K562 (cell line): ENCODE results near the gene LIN9. TPM values are rescaled to one million over a fixed set of nuclear protein-coding genes. Genes with fewer than 3 reads are reported as not detected.

ENCODE experiments used
- ATAC-seq: fragments of 200-7000 bp; cut with Tn5 transposase; 3 replicates; pipeline ENCODE4 v1.9.1; 2020; ENCODE audit warnings: moderate library complexity
- BruUV-seq: library from RNA; stranded (reverse); fragments of 400-500 nt; replicated peaks from 2 replicates; lab custom pipeline; 2021; lab: Mats Ljungman, UMichigan
- CTCF ChIA-PET: fragments of 300-600 bp; formaldehyde crosslinking; extraction: SDS; loops from one replicate; lab custom pipeline; 2021; ENCODE audit warnings: low intra/inter-chr PET ratio; lab: Yijun Ruan, JAX
- POLR2A ChIA-PET: fragments of 300-600, 350-650 bp; sonication (Branson Sonifier 250); formaldehyde crosslinking; extraction: SDS; loops from one replicate; lab custom pipeline; 2021; ENCODE audit warnings: antibody characterized with exemption, inconsistent platforms; lab: Yijun Ruan, JAX
- DNase-seq, 4 experiments: peaks; one replicate each; pipeline versions ENCODE4 v3.0.0 to v3.0.0-alpha.2; 2011 to 2018; ENCODE audit warnings: low spot score in 3 of 4, mixed read lengths in 3 of 4; ENCODE audit errors: extremely low read depth in 1 of 4
- FAIRE-seq: peaks from 2 replicates; lab custom pipeline; 2011; peaks lifted over from hg19 to GRCh38; lab: Jason Lieb, UNC
- H2AFZ ChIP-seq: 2 replicates; pipeline ENCODE4 v1.6.0; 2011; ENCODE audit warnings: low read depth, low read length, control low read depth, inconsistent platforms
- H3K27ac ChIP-seq: fragments of 200-600 bp; 3 replicates; pipeline ENCODE4 v1.8.0; 2011; ENCODE audit warnings: low read depth, mild to moderate bottlenecking, control low read depth, inconsistent platforms, low read length, moderate library complexity, mixed read lengths; ENCODE audit errors: extremely low read depth
- H3K27me3 ChIP-seq, 2 experiments: fragments of 300-600 bp in 1 of 2; 2 replicates in 1 of 2; 3 replicates in 1 of 2; pipeline versions ENCODE4 v1.6.0 to v1.8.0; 2011; ENCODE audit warnings: inconsistent platforms in 2 of 2, low read length in 2 of 2, mild to moderate bottlenecking in 1 of 2, mixed read lengths in 1 of 2, moderate library complexity in 1 of 2; ENCODE audit not compliant: control insufficient read depth in 2 of 2, insufficient read depth in 2 of 2
- H3K36me3 ChIP-seq: fragments of 300-600 bp; 3 replicates; pipeline ENCODE4 v1.8.0; 2011; ENCODE audit warnings: mild to moderate bottlenecking, low read length, inconsistent platforms; ENCODE audit not compliant: control insufficient read depth, insufficient read depth
- H3K4me1 ChIP-seq, 2 experiments: fragments of 200-600 bp in 1 of 2; replicated peaks in 1 of 2; 2 replicates in 1 of 2; 3 replicates in 1 of 2; pipeline versions ENCODE4 v1.5.1 to v1.8.0; 2011; ENCODE audit warnings: inconsistent platforms in 2 of 2, low read length in 2 of 2, mild to moderate bottlenecking in 1 of 2, mixed read lengths in 1 of 2, moderate library complexity in 1 of 2; ENCODE audit not compliant: control insufficient read depth in 2 of 2, insufficient read depth in 2 of 2
- H3K4me2 ChIP-seq: 2 replicates; pipeline ENCODE4 v1.6.1; 2011; ENCODE audit warnings: low read length, control low read depth, inconsistent platforms, mixed read lengths; ENCODE audit not compliant: insufficient read depth
- H3K4me3 ChIP-seq: fragments of 200-600 bp; sonication (generic), shearing (Covaris generic); 2 replicates; pipeline ENCODE4 v1.5.1; 2016; ENCODE audit warnings: control low read depth, inconsistent platforms
- H3K79me2 ChIP-seq: fragments of 200-600 bp; 3 replicates; pipeline ENCODE4 v1.8.0; 2011; ENCODE audit warnings: low read length, inconsistent platforms; ENCODE audit not compliant: control insufficient read depth, insufficient read depth
- H3K9ac ChIP-seq, 2 experiments: 2 replicates each; pipeline versions ENCODE4 v1.6.0 to v1.6.1; 2011; ENCODE audit warnings: low read depth in 2 of 2, low read length in 2 of 2, control low read depth in 1 of 2, inconsistent platforms in 1 of 2, mild to moderate bottlenecking in 1 of 2, mixed read lengths in 1 of 2; ENCODE audit not compliant: insufficient read depth in 1 of 2
- H3K9me1 ChIP-seq: one replicate; pipeline ENCODE4 v1.6.0; 2011; ENCODE audit warnings: inconsistent platforms, mild to moderate bottlenecking, low read length, moderate library complexity; ENCODE audit not compliant: control insufficient read depth, insufficient read depth
- H3K9me3 ChIP-seq: replicated peaks from 2 replicates; pipeline ENCODE4 v1.5.1; 2011; ENCODE audit warnings: low read depth, low read length, inconsistent platforms; ENCODE audit not compliant: control insufficient read depth, insufficient read depth
- H4K20me1 ChIP-seq: replicated peaks from 2 replicates; pipeline ENCODE4 v1.6.1; 2011; ENCODE audit warnings: low read length, inconsistent platforms, mixed read lengths; ENCODE audit not compliant: control insufficient read depth, insufficient read depth
- ARHGAP35 ChIP-seq: fragments of 450-650 bp; IDR thresholded peaks from 2 replicates; pipeline ENCODE4 v1.6.1; 2018; ENCODE audit not compliant: partially characterized antibody
- ESRRA ChIP-seq: fragments of 450-650 bp; IDR thresholded peaks from 2 replicates; pipeline ENCODE4 v1.6.1; 2014; ENCODE audit warnings: low read depth, mild to moderate bottlenecking, moderate library complexity, borderline replicate concordance
- FOXK2 ChIP-seq, 2 experiments: fragments of 450-650 bp; IDR thresholded peaks in 1 of 2; conservative IDR thresholded peaks in 1 of 2; 2 replicates each; pipeline ENCODE4 v1.6.1; 2016; ENCODE audit warnings: low read depth in 2 of 2, mild to moderate bottlenecking in 1 of 2
- KLF10 ChIP-seq: fragments of 250-450 bp; sonication (Bioruptor Pico); IDR thresholded peaks from 2 replicates; pipeline ENCODE4 v1.6.1; 2021; ENCODE audit warnings: matching md5 sums
- LCOR ChIP-seq: sonication (generic); formaldehyde crosslinking; IDR thresholded peaks from 2 replicates; pipeline ENCODE4 v1.8.0; 2022; ENCODE audit warnings: mild to moderate bottlenecking, missing genetic modification reagents
- MTF1 ChIP-seq: fragments of 250-450 bp; sonication (Bioruptor Pico); IDR thresholded peaks from 2 replicates; pipeline ENCODE4 v1.9.0; 2021; ENCODE audit warnings: moderate library complexity, mild to moderate bottlenecking, inconsistent platforms, borderline replicate concordance
- ZC3H4 ChIP-seq: sonication (generic); formaldehyde crosslinking; IDR thresholded peaks from 2 replicates; pipeline ENCODE4 v1.9.0; 2021; ENCODE audit warnings: missing genetic modification reagents, borderline replicate concordance
- ZNF644 ChIP-seq: fragments of 200-800 bp; sonication (Bioruptor generic); IDR thresholded peaks from 2 replicates; pipeline ENCODE4 v1.6.1; 2016; ENCODE audit warnings: low read depth, missing genetic modification characterization, missing compliant biosample characterization
- ZNF707 ChIP-seq: fragments of 250-450 bp; sonication (Bioruptor Pico); conservative IDR thresholded peaks from 2 replicates; pipeline ENCODE4 v1.8.0; 2022; ENCODE audit warnings: inconsistent platforms, mild to moderate bottlenecking, moderate library complexity
- WGBS: fragments of 100-300 bp; shearing (Covaris generic); methylation state at CpG from one replicate; pipeline ENCODE4 v1.1.6; 2016; ENCODE audit warnings: low coverage, mixed read lengths; ENCODE audit not compliant: insufficient coverage; ENCODE audit errors: missing lambda C conversion rate; 5-methylcytosine and 5-hydroxymethylcytosine counted together
- in situ Hi-C: fragments of 300-500 bp; cut with MboI; formaldehyde crosslinking; loops from 4 replicates; pipeline ENCODE4 v1.15.0; 2018; ENCODE audit warnings: inconsistent platforms, mixed read lengths
- intact Hi-C: fragments of 100-400 bp; cut with micrococcal nuclease; formaldehyde crosslinking; loops from 2 replicates; pipeline ENCODE4 v1.14.2; 2022
- polyA plus RNA-seq, 8 experiments: library from polyadenylated mRNA; depleted of rRNA in 4 of 8; stranded (reverse) in 5 of 8; unstranded in 3 of 8; fragments of >200 nt; fragmentation: Nextera tagmentation in 2 of 8; fragmentation: Illumina TruSeq in 1 of 8; extraction: Ambion mirVana in 2 of 8; extraction: Trizol in 1 of 8; gene quantifications; 2 replicates each; pipeline versions ENCODE4 v1.2.1 to v1.2.3, GENCODE V29; 2011 to 2014; ENCODE audit warnings: inconsistent platforms in 1 of 8, missing spikeins in 1 of 8
- total RNA-seq, 7 experiments: library from RNA; depleted of rRNA in 6 of 7; stranded (reverse); fragments of >200 nt in 6 of 7; fragmentation: Illumina TruSeq in 2 of 7; extraction: Trizol in 2 of 7; gene quantifications; 2 replicates each; pipeline versions ENCODE4 v1.2.1 to v1.2.3, GENCODE V29; 2011 to 2021; ENCODE audit warnings: low replicate concordance in 1 of 7
- TF ChIP-seq, protein P1 (sequence below): fragments of 250-450 bp; sonication (Bioruptor Pico); IDR thresholded peaks from 2 replicates; pipeline ENCODE4 v1.8.0; 2022; ENCODE audit warnings: inconsistent platforms, mild to moderate bottlenecking, moderate library complexity, borderline replicate concordance
- TF ChIP-seq, protein P2 (sequence below): fragments of 250-450 bp; sonication (Bioruptor Pico); IDR thresholded peaks from 2 replicates; pipeline ENCODE4 v1.8.0; 2021; ENCODE audit warnings: moderate library complexity, mild to moderate bottlenecking, inconsistent platforms

LIN9 gene
- total and polyA plus RNA-seq, 9 of the 15 experiments (the other 6 are each of a cell fraction or from before 2014, with no cell fraction given): 18.8 to 33.0 (median 25.5) TPM

DNA sequence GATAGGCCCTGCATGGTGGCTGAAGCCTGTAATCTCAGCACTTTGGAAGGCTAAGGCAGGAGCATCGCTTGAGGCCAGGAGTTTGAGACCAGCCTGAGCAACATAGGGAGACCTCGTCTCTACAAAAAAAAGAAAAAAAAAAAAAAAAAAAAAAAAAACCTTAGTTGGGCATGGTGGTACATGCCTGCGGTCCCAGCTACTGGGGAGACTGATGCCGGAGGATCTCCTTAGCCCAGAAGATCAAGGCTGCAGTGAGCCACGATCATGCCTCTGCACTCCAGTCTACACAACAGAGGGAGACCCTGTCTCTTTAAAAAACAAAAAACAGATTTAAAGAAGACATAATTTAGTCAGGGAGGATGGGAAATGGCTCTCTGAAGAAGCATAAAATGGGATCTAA lies 3.8 kb downstream of the LIN9 start:
- no peak for FAIRE-seq
- peaks cover 92% of the 10 kb centered on the region for H3K79me2 ChIP-seq

DNA sequence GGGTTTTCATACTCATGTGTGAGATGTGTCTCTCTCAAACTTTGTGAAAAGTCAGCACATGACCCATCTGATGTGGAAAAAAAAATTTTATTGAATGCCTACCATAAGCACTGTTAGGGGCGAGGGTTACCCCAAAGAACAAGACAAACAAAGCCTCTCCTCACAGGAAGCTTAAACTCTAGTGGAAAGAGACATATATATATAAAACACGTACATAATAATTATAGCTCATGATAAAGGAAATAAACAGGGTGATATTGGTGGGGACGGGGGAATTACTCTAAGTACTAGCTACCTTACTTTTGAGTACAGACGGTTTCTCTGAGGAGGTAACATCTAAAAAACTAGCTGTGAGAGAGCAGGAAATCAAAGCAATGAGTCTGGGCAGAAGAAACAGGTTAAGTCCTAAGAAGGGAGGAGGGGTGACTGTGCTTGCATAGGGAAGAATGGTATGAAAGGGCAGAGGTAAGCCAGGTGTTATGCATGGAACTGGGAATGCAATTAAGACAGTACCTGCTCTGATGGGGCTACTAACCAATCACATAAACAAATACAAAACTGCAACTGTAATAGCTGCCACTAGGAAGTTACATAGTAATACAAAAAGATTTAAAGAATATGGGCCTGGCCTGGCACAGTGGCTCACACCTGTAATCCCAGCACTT lies 4.5 kb downstream of the LIN9 start:
- Histone ChIP-seq H3K4me2 (no peak overlapping the region), H2AFZ (no peak overlapping the region), H3K9ac (no peak overlapping the region), H3K4me3 (no peak overlapping the region), H3K4me1 (peaks cover 10 to 12% of the 10 kb centered on the region in 2 experiments), H3K9me1 (no peaks in the 10 kb centered on the region), H3K27ac (no peak overlapping the region), H3K36me3 (peaks cover 48% of the 10 kb centered on the region; the same call in 2 of the 3 replicates), H3K9me3 (no peaks in the 10 kb centered on the region), H3K27me3 (no peaks in the 10 kb centered on the region), H4K20me1 (0 out of 2 replicates have a peak, but pooled peaks cover 6% of the 10 kb centered on the region), H3K79me2 (peaks cover 86% of the 10 kb centered on the region)
- WGBS: 93% methylated on average over 4 of the region's 4 CpGs
- intact Hi-C loops: no loop called here
- no TSS peak for BruUV-seq
- FAIRE-seq (no peak), ATAC-seq (no peak), DNase-seq (no peak)
- TF ChIP-seq ZNF644 (no peak), ZNF707 (CRISPR knock-in tag) (peak; percentile 29; the same call in 1 of the 2 replicates), MTF1 (CRISPR knock-in tag) (peak; percentile 77; the same call in 1 of the 2 replicates), LCOR (CRISPR knock-in tag) (no peak), FOXK2 (conservative IDR thresholded peaks at IDR 0.05 in 1 of 2, IDR thresholded peaks at IDR 0.05 in 1 of 2; ENCODE audit: low read depth in 2 of 2) (no peak), ZC3H4 (CRISPR knock-in tag) (0 out of 2 replicates have a peak, but pooled peaks have one; percentile 40)
- TF ChIP-seq, protein P1, sequence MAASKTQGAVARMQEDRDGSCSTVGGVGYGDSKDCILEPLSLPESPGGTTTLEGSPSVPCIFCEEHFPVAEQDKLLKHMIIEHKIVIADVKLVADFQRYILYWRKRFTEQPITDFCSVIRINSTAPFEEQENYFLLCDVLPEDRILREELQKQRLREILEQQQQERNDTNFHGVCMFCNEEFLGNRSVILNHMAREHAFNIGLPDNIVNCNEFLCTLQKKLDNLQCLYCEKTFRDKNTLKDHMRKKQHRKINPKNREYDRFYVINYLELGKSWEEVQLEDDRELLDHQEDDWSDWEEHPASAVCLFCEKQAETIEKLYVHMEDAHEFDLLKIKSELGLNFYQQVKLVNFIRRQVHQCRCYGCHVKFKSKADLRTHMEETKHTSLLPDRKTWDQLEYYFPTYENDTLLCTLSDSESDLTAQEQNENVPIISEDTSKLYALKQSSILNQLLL (CRISPR knock-in tag): peak; percentile 79; the same call in 1 of the 2 replicates
- CTCF ChIA-PET: no interaction called here
- in situ Hi-C loops: no loop called here
- POLR2A ChIA-PET: interaction anchor here (0.6 kb wide), 1 partner anchor 159 kb away, joined by 3 read pairs; no protein-coding TSS in a partner anchor

More for the DNA sequence above, 3.8 kb downstream of the LIN9 start:
- TF ChIP-seq ARHGAP35 (no peak), ESRRA (no peak), KLF10 (no peak)
- TF ChIP-seq, protein P2, sequence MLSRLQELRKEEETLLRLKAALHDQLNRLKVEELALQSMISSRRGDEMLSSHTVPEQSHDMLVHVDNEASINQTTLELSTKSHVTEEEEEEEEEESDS: no peak
- ChIA-PET CTCF (no interaction called here), POLR2A (no interaction called here)
- intact Hi-C loops: loop anchor here (5.0 kb wide), 2 partner anchors 102 to 858 kb away; partner anchors contain the start of gene PARP1
- in situ Hi-C loops: no loop called here
- no peak for DNase-seq
- ATAC-seq: no peak
- H3K4me2 ChIP-seq: no peak overlapping the region
- WGBS: 97% methylated on average over 3 of the region's 5 CpGs
- H2AFZ ChIP-seq: no peak overlapping the region
- H3K9me3 ChIP-seq: no peaks in the 10 kb centered on the region
- H3K27me3 ChIP-seq: no peaks in the 10 kb centered on the region
- H3K27ac ChIP-seq: no peak overlapping the region
- no TSS peak for BruUV-seq
- no peak overlapping the region for H3K9ac ChIP-seq
- peaks cover 43% of the 10 kb centered on the region; the same call in 2 of the 3 replicates for H3K36me3 ChIP-seq
- H3K9me1 ChIP-seq: no peaks in the 10 kb centered on the region
- peaks cover 15 to 19% of the 10 kb centered on the region in 2 experiments for H3K4me1 ChIP-seq
- H3K4me3 ChIP-seq: no peak overlapping the region
- H4K20me1 ChIP-seq: 0 out of 2 replicates have a peak, but pooled peaks cover 6% of the 10 kb centered on the region
